ENCODE measurements around the gene TYW1B.
"Not testable (repeated sequence)": the region's sequence is repeated elsewhere in the genome, so short reads cannot be mapped to it uniquely, and the experiment has no call there.

TYW1B gene

GRCh38 chr7:72626428-72627011 lies 201.5 kb downstream of the TYW1B start:
- DNase-seq (ENCODE audit: low spot score): not testable (repeated sequence)

DNA sequence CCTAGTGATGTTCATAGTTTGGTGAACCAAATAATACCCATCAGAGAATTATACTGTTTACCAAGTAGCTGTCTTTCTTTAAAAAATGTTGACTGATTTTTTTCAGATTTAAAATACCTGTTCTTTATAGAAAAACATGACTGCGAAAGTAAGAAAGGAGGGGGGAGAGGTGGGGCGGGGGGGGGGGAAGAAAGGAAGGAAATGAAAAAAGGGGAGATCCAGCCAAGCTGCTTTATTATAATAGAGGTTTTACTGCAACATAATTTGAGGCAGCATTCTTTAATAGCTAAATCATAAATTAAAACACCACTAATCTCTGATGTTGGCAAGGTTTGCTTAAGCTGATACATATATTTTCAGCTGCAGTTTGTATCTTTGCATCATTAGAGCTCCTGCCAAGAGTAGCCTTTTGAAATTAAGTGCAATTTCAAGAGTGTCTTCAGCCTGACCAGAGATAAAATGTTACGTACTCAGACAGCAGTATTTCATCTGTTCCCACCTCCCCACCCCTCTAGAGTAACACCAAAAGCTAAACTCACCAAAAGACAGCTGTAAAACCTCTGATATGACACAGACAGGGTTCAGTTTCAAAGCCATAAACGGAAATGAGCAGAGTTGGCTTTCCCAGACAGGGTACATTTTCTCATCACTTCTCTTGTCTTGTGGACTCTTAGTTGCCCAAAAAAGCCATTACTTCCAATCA lies 202.1 kb downstream of the TYW1B start:
- DNase-seq (ENCODE audit: low spot score): not testable (repeated sequence)

GRCh38 chr7:72622532-72622931 lies 205.5 kb downstream of the TYW1B start:
- no peak for DNase-seq (ENCODE audit: low spot score)

GRCh38 chr7:72621761-72622187 lies 206.2 kb downstream of the TYW1B start:
- not testable (repeated sequence) for DNase-seq (ENCODE audit: low spot score)

- not testable (repeated sequence) for DNase-seq (ENCODE audit: low spot score)
These were observed 207.1 kb downstream of the TYW1B start for GRCh38 chr7:72620923-72621322.

- DNase-seq (ENCODE audit: low spot score): not testable (repeated sequence)
These were observed 209.4 kb downstream of the TYW1B start for GRCh38 chr7:72618435-72619180.

DNA sequence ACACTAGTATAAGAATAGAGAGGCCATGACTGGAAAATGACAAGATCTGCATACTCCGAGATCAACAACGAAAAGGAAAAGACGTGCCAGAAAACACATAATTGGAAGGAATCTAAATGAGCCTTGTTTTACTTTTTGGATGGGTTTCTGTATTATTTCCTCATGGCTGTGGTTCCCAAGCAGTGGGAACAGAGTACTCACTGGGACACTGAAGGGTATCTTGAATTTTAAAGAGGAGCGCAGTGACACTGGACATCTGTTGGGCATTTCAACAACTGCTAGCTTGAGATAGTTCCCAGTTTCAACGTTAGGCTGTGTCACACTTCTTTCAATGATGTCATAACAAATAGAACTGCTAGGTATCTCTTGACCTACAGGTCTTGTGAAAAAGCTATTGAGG lies 218.2 kb downstream of the TYW1B start:
- DNase-seq (ENCODE audit: low spot score): not testable (repeated sequence)

- DNase-seq (ENCODE audit: low spot score): not testable (repeated sequence)
These were observed 220.0 kb downstream of the TYW1B start for GRCh38 chr7:72607988-72608387.

DNA sequence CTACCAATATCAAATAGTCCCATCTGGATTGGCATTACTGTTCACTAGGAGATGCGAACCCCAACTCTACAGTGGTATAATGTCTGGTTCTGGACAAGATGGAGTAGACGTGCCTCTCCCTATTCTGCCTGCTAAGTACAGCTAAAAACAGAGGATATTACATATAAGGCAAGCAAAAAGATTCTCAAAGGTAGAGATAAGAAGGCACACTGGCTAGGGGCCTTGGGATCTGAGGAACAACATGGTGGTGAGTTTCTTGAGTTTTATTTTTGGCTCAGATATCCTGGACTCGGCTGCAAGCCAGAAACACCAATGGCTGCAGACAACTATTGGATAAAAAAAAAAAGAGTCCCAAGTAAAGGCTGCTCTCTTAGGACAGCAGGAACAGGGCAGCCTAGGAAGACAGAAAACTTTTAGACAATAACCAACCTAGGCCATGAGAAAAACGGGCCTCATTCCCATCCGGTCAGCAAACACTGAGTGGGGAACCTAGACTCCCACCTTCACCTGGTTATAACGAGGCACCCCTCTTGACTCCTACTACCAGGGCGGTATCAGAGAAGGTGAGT lies 222.1 kb downstream of the TYW1B start:
- not testable (repeated sequence) for DNase-seq (ENCODE audit: low spot score)

DNA sequence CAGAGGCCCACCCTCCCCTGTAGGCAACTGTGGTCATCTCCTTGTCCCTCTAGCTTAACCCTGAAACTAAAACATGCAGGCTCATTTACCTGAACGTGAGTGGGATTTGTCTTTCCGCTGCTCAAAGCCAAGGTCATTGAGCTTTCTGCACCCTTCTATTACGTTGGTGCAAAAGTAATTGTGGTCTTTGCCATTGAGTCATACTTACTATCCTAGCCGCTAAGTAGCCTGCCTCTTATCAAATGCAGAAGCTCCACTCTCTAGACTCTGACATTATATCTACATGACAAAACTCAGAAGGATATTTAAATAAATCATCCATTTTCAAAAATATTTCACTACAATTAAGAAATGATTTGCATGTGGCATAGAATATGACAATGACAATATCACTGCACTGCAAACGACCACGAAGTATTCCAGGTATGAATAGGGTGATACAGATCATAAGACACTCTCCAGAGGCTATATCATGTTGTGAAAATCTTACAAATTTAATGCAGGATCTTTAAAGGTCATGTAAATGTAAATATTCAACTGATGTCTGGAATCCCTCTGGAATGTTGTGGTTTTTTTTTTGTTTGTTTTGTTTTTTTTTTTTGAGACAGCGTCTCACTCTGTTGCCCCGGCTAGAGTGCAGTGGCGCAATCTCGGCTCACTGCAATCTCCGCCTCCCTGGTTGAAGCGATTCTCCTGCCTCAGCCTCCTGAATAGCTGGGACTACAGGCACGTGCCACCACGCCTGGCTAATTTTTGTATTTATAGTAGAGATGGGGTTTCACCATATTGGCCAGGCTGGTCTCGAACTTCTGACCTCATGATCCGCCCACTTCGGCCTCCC lies 223.0 kb downstream of the TYW1B start:
- not testable (repeated sequence) for DNase-seq (ENCODE audit: low spot score)

DNA sequence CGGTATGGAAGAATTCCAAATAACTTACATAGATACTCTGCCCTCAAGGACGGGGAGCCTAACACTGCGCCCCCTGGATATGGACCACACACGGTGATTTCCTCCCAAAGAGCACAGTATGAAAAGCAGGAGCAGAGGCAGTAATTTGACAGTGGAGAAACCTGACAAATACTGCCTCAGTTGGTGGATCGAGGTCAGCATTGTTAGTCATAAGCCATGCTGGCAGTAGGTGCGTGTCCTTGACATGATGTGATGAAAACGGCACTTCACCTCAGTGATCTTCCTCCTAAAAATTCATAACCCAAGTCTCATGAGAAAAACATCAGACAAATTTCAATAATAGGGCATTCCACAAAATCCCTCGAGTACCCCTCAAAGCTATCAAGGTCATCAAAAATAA lies 224.5 kb downstream of the TYW1B start:
- DNase-seq (ENCODE audit: low spot score): not testable (repeated sequence)

DNA sequence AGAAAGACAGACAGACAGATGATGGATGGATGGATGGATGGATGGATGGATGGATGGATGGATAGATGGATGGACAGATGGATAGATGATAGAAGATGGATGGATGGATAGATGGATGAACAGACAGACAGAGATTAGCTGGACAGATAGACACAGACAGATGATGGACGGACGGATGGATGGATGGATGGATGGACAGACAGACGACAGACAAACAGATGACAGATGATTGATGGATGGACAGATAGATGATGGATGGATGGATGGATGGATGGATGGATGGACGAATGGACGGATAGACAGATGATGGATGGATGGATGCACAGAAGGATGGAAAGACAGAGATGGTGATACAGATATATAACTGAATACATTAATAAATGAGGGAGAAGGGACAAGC lies 224.9 kb downstream of the TYW1B start:
- DNase-seq (ENCODE audit: low spot score): no peak

GRCh38 chr7:72601683-72602082 lies 226.3 kb downstream of the TYW1B start:
- DNase-seq (ENCODE audit: low spot score): not testable (repeated sequence)

GRCh38 chr7:72590023-72590422 lies 238.0 kb downstream of the TYW1B start:
- DNase-seq (ENCODE audit: low spot score): not testable (repeated sequence)

- not testable (repeated sequence) for DNase-seq (ENCODE audit: low spot score)
These were observed 240.7 kb downstream of the TYW1B start for GRCh38 chr7:72587267-72587666.

- DNase-seq (ENCODE audit: low spot score): not testable (repeated sequence)
These were observed 243.4 kb downstream of the TYW1B start for GRCh38 chr7:72584576-72584975.

DNA sequence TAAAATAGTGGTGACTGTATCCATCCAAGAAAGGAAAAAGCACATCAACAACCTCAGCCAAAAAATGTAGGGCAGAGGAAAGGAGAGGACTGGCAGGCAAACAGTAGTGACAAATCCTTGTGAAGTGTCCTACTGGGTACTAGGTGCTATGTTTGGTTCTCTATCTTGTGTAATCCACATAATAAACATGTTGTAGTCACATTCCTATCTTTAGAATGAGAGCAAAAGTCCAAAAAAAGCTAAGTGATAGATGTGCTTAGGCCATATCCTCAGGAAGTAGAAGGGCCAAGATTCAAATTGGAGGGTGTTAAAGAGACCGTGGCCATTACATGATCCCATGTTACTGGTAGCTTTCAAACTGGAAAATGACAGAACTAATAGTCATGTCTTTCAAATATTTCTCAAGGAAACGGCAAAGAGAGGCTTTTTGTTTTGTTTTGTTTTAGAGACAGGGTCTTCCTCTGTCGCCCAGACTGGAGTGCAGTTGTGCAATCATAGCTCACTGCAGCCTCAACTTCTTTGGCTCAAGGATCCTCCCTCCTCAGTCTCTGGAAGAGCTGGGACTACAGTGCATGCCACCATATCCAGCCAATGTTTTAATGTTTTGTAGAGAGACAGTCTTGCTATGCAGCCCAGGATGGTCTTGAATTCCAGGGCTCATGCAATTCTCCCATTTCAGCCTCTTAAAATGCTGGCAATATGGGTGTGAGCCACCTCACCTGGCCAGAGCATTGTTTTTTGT lies 244.2 kb downstream of the TYW1B start:
- not testable (repeated sequence) for DNase-seq (ENCODE audit: low spot score)

DNA sequence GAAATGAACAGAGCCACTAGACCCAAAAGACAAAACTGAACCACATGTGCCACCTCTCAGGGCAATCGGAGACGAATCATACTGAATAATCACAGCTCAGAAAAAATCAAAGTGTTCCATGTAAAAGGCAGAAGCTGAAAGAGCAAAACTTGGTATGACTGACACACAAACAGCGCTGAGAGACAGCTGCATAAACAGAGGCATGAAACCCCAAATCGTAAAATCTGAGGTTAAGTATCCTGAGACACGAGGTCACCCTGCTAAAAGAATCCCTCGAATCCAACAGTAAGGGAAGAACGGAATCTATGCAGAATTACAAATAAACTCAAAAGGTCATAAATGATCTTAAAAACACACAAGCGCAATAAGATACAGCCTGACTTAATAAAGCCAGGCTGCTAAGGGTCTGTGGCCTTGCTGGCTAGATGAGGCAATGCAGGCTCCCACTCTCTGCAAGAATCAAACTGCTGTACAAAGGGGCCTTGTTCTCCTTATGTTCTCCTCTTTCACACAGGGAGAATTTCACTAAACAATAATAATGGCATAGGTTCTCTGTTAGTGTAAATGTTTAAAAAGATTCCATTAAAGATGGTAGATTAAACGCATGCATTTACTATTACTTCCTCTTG lies 247.7 kb downstream of the TYW1B start:
- not testable (repeated sequence) for DNase-seq (ENCODE audit: low spot score)

DNA sequence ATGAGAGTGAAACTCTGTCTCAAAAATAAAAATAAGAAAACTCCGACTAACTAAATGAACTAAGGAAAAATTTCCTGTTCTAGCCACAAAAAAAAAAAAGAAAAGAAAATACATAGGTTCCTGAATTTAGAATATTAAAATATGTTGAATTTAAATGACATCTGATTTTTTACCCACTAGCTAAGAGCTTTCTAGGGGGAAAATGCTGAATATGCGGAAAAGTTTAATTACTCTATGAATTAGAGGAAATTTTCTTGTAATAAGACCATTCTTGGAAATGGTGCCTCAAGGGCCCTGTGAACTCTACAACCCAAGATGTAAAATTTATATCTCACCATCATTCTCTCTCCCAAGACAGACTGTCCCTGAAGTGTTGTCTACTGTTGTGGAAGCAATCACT lies 250.9 kb downstream of the TYW1B start:
- no peak for DNase-seq (ENCODE audit: low spot score)

DNA sequence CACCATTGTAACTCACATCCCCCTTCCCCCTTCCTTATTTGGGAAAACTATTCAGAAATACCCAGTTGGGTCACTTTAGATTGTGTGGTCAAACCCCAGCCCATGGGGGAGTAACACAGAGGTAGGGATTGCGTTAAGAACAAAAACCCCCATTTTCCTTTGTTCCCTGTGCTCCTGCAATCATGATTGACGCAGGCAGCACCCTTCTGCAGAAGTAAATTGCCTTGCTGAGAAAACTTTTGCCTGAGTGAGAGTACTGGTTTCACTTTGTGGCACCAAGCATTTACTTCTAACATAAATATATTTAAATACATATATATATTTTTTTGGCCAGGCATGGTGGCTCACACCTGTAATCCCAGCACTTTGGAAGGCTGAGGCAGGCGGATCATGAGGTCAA lies 266.0 kb downstream of the TYW1B start:
- not testable (repeated sequence) for DNase-seq (ENCODE audit: low spot score)

Measured in HuH-7 (cell line).